ENCODE data around the gene MAML1. TPM values are rescaled to one million over a fixed set of nuclear protein-coding genes. Genes with fewer than 3 reads are reported as not detected.

MAML1 gene
- total and polyA plus RNA-seq, 2 donors: 10.5 to 13.3 TPM

GRCh38 chr5:179802950-179803562 is 70.4 kb downstream of the MAML1 start:
- H3K4me3 ChIP-seq (ENCODE audit: low read length in 2 of 2): no peak overlapping the region
- H3K4me1 ChIP-seq (ENCODE audit: control insufficient read depth in 2 of 2, insufficient read depth in 2 of 2, low read length in 2 of 2): peaks cover 16 to 42% of the 10 kb centered on the region in 2 donors
- peaks cover 17 to 24% of the 10 kb centered on the region in 2 donors for H3K36me3 ChIP-seq (ENCODE audit: control insufficient read depth in 2 of 2, insufficient read depth in 2 of 2, low read length in 1 of 2)
- WGBS: 83% methylated on average over 11 of the region's 11 CpGs
- DNase-seq (ENCODE audit: low read depth in 6 of 9, low spot score in 9 of 9): no peak
- no peak overlapping the region for H3K27ac ChIP-seq (ENCODE audit: low read depth in 1 of 2, low read length in 1 of 2)
- peaks cover 0 to 2% of the 10 kb centered on the region in 2 donors for H3K9me3 ChIP-seq (ENCODE audit: control insufficient read depth in 2 of 2, insufficient read depth in 1 of 2, low read length in 1 of 2)
- peaks cover 0 to 10% of the 10 kb centered on the region in 2 donors for H3K27me3 ChIP-seq (ENCODE audit: control insufficient read depth in 2 of 2, insufficient read depth in 1 of 2, low read length in 1 of 2)

- Histone ChIP-seq H3K4me1 (ENCODE audit: control insufficient read depth in 2 of 2, insufficient read depth in 2 of 2, low read length in 2 of 2) (peaks cover 16 to 42% of the 10 kb centered on the region in 2 donors), H3K36me3 (ENCODE audit: control insufficient read depth in 2 of 2, insufficient read depth in 2 of 2, low read length in 1 of 2) (peaks cover 11 to 18% of the 10 kb centered on the region in 2 donors), H3K9me3 (ENCODE audit: control insufficient read depth in 2 of 2, insufficient read depth in 1 of 2, low read length in 1 of 2) (peaks cover 0 to under 1% of the 10 kb centered on the region in 2 donors), H3K4me3 (ENCODE audit: low read length in 2 of 2) (no peak overlapping the region), H3K27me3 (ENCODE audit: control insufficient read depth in 2 of 2, insufficient read depth in 1 of 2, low read length in 1 of 2) (peaks cover 0 to 10% of the 10 kb centered on the region in 2 donors), H3K27ac (ENCODE audit: low read depth in 1 of 2, low read length in 1 of 2) (no peak overlapping the region)
- peak in 1 of 9 donors; percentile 49 for DNase-seq (ENCODE audit: low read depth in 6 of 9, low spot score in 9 of 9)
- WGBS: 51% methylated on average over 18 of the region's 18 CpGs
Observed at GRCh38 chr5:179803651-179804554, 71.3 kb downstream of the MAML1 start.

- Histone ChIP-seq H3K36me3 (ENCODE audit: control insufficient read depth in 2 of 2, insufficient read depth in 2 of 2, low read length in 1 of 2) (peaks cover 5 to 13% of the 10 kb centered on the region in 2 donors), H3K4me3 (ENCODE audit: low read length in 2 of 2) (no peak overlapping the region), H3K27ac (ENCODE audit: low read depth in 1 of 2, low read length in 1 of 2) (no peak overlapping the region), H3K9me3 (ENCODE audit: control insufficient read depth in 2 of 2, insufficient read depth in 1 of 2, low read length in 1 of 2) (no peaks in the 10 kb centered on the region), H3K27me3 (ENCODE audit: control insufficient read depth in 2 of 2, insufficient read depth in 1 of 2, low read length in 1 of 2) (peaks cover 0 to 10% of the 10 kb centered on the region in 2 donors), H3K4me1 (ENCODE audit: control insufficient read depth in 2 of 2, insufficient read depth in 2 of 2, low read length in 2 of 2) (peaks cover 16 to 42% of the 10 kb centered on the region in 2 donors)
- WGBS: 96% methylated on average over 8 of the region's 8 CpGs
- DNase-seq (ENCODE audit: low read depth in 6 of 9, low spot score in 9 of 9): no peak
Observed at GRCh38 chr5:179804555-179804947, 71.9 kb downstream of the MAML1 start.

GRCh38 chr5:179805070-179805528 is 72.5 kb downstream of the MAML1 start:
- WGBS: 93% methylated on average over 9 of the region's 9 CpGs
- H3K27me3 ChIP-seq (ENCODE audit: control insufficient read depth in 2 of 2, insufficient read depth in 1 of 2, low read length in 1 of 2): peaks cover 0 to 10% of the 10 kb centered on the region in 2 donors
- H3K4me1 ChIP-seq (ENCODE audit: control insufficient read depth in 2 of 2, insufficient read depth in 2 of 2, low read length in 2 of 2): peaks cover 16 to 42% of the 10 kb centered on the region in 2 donors
- peaks cover 0 to 7% of the 10 kb centered on the region in 2 donors for H3K36me3 ChIP-seq (ENCODE audit: control insufficient read depth in 2 of 2, insufficient read depth in 2 of 2, low read length in 1 of 2)
- no peak for DNase-seq (ENCODE audit: low read depth in 6 of 9, low spot score in 9 of 9)
- H3K27ac ChIP-seq (ENCODE audit: low read depth in 1 of 2, low read length in 1 of 2): no peak overlapping the region
- H3K4me3 ChIP-seq (ENCODE audit: low read length in 2 of 2): peak overlapping the region in 1 of 2 donors; percentile 99
- no peaks in the 10 kb centered on the region for H3K9me3 ChIP-seq (ENCODE audit: control insufficient read depth in 2 of 2, insufficient read depth in 1 of 2, low read length in 1 of 2)

GRCh38 chr5:179805529-179806249 is 73.1 kb downstream of the MAML1 start:
- peak overlapping the region; percentile 57 to 99 for H3K4me3 ChIP-seq (ENCODE audit: low read length in 2 of 2)
- WGBS: 23% methylated on average over 65 of the region's 65 CpGs
- DNase-seq (ENCODE audit: low read depth in 6 of 9, low spot score in 9 of 9): peak in 1 of 9 donors; percentile 49
- peaks cover 0 to 10% of the 10 kb centered on the region in 2 donors for H3K27me3 ChIP-seq (ENCODE audit: control insufficient read depth in 2 of 2, insufficient read depth in 1 of 2, low read length in 1 of 2)
- peaks cover 0 to 3% of the 10 kb centered on the region in 2 donors for H3K36me3 ChIP-seq (ENCODE audit: control insufficient read depth in 2 of 2, insufficient read depth in 2 of 2, low read length in 1 of 2)
- peaks cover 16 to 42% of the 10 kb centered on the region in 2 donors for H3K4me1 ChIP-seq (ENCODE audit: control insufficient read depth in 2 of 2, insufficient read depth in 2 of 2, low read length in 2 of 2)
- H3K27ac ChIP-seq (ENCODE audit: low read depth in 1 of 2, low read length in 1 of 2): peak overlapping the region in 1 of 2 donors; percentile 78
- no peaks in the 10 kb centered on the region for H3K9me3 ChIP-seq (ENCODE audit: control insufficient read depth in 2 of 2, insufficient read depth in 1 of 2, low read length in 1 of 2)

- 1% methylated on average over 108 of the region's 108 CpGs for WGBS
- DNase-seq (ENCODE audit: low read depth in 6 of 9, low spot score in 9 of 9): peak in 2 of 9 donors; percentile 58 to 74
- H3K4me3 ChIP-seq (ENCODE audit: low read length in 2 of 2): peak within 1 kb of the TSS; percentile 57 to 99
- H3K36me3 ChIP-seq (ENCODE audit: control insufficient read depth in 2 of 2, insufficient read depth in 2 of 2, low read length in 1 of 2): peaks cover 0 to 4% of the 10 kb centered on the region in 2 donors
- H3K27me3 ChIP-seq (ENCODE audit: control insufficient read depth in 2 of 2, insufficient read depth in 1 of 2, low read length in 1 of 2): peaks cover 0 to 10% of the 10 kb centered on the region in 2 donors
- H3K9me3 ChIP-seq (ENCODE audit: control insufficient read depth in 2 of 2, insufficient read depth in 1 of 2, low read length in 1 of 2): peaks cover 0 to 5% of the 10 kb centered on the region in 2 donors
- H3K27ac ChIP-seq (ENCODE audit: low read depth in 1 of 2, low read length in 1 of 2): peak within 1 kb of the TSS; percentile 17 to 90
- peaks cover 16 to 42% of the 10 kb centered on the region in 2 donors for H3K4me1 ChIP-seq (ENCODE audit: control insufficient read depth in 2 of 2, insufficient read depth in 2 of 2, low read length in 2 of 2)
Observed at GRCh38 chr5:179806250-179807048, 73.8 kb downstream of the MAML1 start, which contains the start of gene MGAT4B. Gene MGAT4B, minus strand, starts transcription at chr5:179806866. Its CDS starts 283 bp downstream, at chr5:179806583.

- H3K9me3 ChIP-seq (ENCODE audit: control insufficient read depth in 2 of 2, insufficient read depth in 1 of 2, low read length in 1 of 2): peaks cover 0 to 5% of the 10 kb centered on the region in 2 donors
- DNase-seq (ENCODE audit: low read depth in 6 of 9, low spot score in 9 of 9): no peak
- WGBS: 98% methylated on average over 27 of the region's 27 CpGs
- H3K36me3 ChIP-seq (ENCODE audit: control insufficient read depth in 2 of 2, insufficient read depth in 2 of 2, low read length in 1 of 2): peaks cover 12 to 21% of the 10 kb centered on the region in 2 donors
- no peak overlapping the region for H3K27ac ChIP-seq (ENCODE audit: low read depth in 1 of 2, low read length in 1 of 2)
- peaks cover 8 to 21% of the 10 kb centered on the region in 2 donors for H3K27me3 ChIP-seq (ENCODE audit: control insufficient read depth in 2 of 2, insufficient read depth in 1 of 2, low read length in 1 of 2)
- H3K4me1 ChIP-seq (ENCODE audit: control insufficient read depth in 2 of 2, insufficient read depth in 2 of 2, low read length in 2 of 2): peaks cover 3 to 5% of the 10 kb centered on the region in 2 donors
- no peak overlapping the region for H3K4me3 ChIP-seq (ENCODE audit: low read length in 2 of 2)
Observed at GRCh38 chr5:179812135-179812825, 79.7 kb downstream of the MAML1 start.

Measured in thymus (tissue), 11 donors.